BJ (cell line): ENCODE measurements around the gene FAM124A. TPM values are rescaled to one million over a fixed set of nuclear protein-coding genes. Genes with fewer than 3 reads are reported as not detected.

ENCODE experiments used
- CTCF ChIA-PET: fragments of 350-600 bp; formaldehyde crosslinking; extraction: SDS; loops from one replicate; lab custom pipeline; 2021; ENCODE audit warnings: antibody characterized with exemption, inconsistent platforms; lab: Yijun Ruan, JAX
- POLR2A ChIA-PET: fragments of 300-600 bp; sonication (Branson Sonifier 250); formaldehyde crosslinking; extraction: SDS; loops from one replicate; lab custom pipeline; 2021; ENCODE audit warnings: antibody characterized with exemption; lab: Charles Lee
- DNase-seq: peaks from one replicate; pipeline ENCODE4 v3.0.0-alpha.2; 2011; ENCODE audit warnings: low read depth
- H3K27me3 ChIP-seq: 2 replicates; pipeline ENCODE4 v1.6.0; 2011; ENCODE audit warnings: low read length; ENCODE audit not compliant: control insufficient read depth, insufficient read depth
- H3K36me3 ChIP-seq: 2 replicates; pipeline ENCODE4 v1.5.1; 2011; ENCODE audit warnings: low read length; ENCODE audit not compliant: control insufficient read depth, insufficient read depth
- H3K4me3 ChIP-seq: 2 replicates; pipeline ENCODE4 v1.5.1; 2011; ENCODE audit warnings: low read depth, mild to moderate bottlenecking, control low read depth, low read length
- polyA plus RNA-seq: library from polyadenylated mRNA; depleted of rRNA; stranded (reverse); fragments of >200 nt; gene quantifications from 2 replicates; pipeline ENCODE4 v1.2.3, GENCODE V29; 2011
- TF ChIP-seq, protein P1 (sequence below): IDR thresholded peaks from 2 replicates; pipeline ENCODE4 v1.5.1; 2011; ENCODE audit warnings: low read depth, mild to moderate bottlenecking, control low read depth, inconsistent platforms, low read length, moderate library complexity; ENCODE audit not compliant: insufficient read depth

FAM124A gene
- polyA plus RNA-seq, 1 experiment, result 0.02 TPM

DNA sequence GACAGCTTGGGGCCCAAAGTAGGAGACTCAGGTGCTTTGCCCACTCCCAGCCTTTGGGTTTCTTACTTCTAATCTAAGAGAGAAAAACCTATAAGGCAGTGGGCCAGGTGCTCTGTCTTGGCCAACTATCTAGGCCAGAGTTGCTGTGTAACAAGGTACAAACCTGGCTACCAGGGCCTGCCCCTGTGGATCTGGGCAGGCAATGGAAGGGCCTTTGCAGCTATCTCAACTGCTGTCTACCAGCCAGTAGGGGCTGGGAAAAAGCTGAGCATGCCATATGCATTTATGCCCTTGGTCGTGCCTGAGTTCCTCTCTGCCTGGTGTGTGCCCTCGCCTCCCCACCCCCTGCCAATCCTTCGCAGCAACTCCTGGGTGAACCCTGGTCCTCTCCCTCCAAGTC, 100.6 kb downstream of the FAM124A start:
- TF ChIP-seq, protein P1, sequence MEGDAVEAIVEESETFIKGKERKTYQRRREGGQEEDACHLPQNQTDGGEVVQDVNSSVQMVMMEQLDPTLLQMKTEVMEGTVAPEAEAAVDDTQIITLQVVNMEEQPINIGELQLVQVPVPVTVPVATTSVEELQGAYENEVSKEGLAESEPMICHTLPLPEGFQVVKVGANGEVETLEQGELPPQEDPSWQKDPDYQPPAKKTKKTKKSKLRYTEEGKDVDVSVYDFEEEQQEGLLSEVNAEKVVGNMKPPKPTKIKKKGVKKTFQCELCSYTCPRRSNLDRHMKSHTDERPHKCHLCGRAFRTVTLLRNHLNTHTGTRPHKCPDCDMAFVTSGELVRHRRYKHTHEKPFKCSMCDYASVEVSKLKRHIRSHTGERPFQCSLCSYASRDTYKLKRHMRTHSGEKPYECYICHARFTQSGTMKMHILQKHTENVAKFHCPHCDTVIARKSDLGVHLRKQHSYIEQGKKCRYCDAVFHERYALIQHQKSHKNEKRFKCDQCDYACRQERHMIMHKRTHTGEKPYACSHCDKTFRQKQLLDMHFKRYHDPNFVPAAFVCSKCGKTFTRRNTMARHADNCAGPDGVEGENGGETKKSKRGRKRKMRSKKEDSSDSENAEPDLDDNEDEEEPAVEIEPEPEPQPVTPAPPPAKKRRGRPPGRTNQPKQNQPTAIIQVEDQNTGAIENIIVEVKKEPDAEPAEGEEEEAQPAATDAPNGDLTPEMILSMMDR, result no peak
- Histone ChIP-seq H3K36me3 (no peaks in the 10 kb centered on the region), H3K4me3 (no peak overlapping the region), H3K27me3 (no peaks in the 10 kb centered on the region; the same call in 1 of the 2 replicates)
- no peak for DNase-seq
- ChIA-PET CTCF (interaction anchor here (1.9 kb wide), 1 partner anchor 35 kb away, joined by 5 read pairs; no protein-coding TSS in a partner anchor), POLR2A (no interaction called here)

DNA sequence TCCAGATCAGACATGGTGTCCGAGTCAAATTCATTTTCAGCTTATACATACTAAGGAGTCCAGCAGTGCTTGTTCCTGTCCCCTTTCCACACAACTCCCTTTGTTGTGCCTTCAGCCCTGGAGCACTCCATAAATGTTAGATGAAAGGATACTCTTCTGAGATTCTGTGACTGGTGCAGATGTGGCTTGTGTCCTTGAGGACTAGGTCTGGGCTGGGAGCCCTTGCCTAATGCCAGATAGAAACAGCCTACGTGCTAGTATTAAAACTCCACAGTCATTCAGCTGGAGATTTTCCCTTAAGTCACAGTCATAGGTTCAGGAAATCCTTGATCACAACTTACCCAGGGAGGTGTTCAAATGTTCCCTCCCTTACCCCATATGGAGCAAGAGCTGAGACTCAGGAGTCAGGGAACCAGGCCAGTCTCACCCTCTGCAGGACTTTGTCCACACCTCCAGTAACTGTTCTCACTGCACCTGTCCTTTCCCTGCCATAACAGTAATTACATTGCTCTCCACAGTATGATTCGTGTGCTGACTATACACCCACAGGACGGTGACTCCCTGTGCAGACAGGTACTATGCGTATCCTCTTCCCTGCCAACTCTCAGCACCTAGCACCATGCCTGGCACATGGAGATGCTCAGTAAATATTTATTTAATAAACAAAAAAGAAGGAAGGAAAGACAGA, 101.8 kb downstream of the FAM124A start:
- CTCF ChIA-PET, result interaction anchor here (1.9 kb wide), 1 partner anchor 36 kb away, joined by 5 read pairs; no protein-coding TSS in a partner anchor
- no peak for DNase-seq
- Histone ChIP-seq H3K4me3 (no peak overlapping the region), H3K36me3 (no peaks in the 10 kb centered on the region), H3K27me3 (no peaks in the 10 kb centered on the region; the same call in 1 of the 2 replicates)
- TF ChIP-seq, protein P1, result no peak
- POLR2A ChIA-PET, result no interaction called here

DNA sequence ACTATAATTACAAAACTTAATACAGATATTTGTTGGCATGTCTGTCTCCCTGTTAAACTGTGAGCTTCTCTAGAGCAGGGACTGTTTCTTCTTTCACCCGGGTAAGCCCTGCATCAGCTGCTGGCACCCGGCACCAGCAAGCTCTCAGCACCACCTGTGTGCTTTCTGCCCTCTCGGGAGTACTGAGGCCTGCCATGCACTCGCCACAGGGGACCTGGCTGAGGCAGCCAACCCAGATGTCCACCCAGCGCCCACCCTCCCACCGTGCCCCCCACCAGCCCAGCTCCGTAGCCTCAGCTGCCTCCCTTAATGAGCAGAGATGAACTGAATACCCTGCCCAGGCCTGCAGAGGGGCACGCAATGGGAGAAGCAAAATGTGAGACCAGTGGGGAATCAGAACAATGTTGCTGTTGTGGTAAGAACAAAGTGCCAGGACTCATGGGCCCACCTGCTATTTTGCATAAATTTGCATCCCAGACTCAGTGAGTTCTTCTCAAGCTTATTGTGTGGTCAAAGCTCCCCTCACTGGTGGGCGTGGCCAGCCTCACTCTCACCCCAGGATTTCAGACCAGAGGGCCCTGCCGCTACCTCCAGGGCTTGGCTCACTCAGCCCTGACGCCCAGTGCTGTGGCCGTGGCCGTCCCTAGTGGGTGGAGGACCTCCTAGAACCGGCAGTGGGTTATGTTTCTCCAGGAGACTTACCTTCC, 102.7 kb downstream of the FAM124A start:
- Histone ChIP-seq H3K4me3 (no peak overlapping the region), H3K36me3 (no peaks in the 10 kb centered on the region), H3K27me3 (no peaks in the 10 kb centered on the region; the same call in 1 of the 2 replicates)
- DNase-seq, result no peak
- TF ChIP-seq, protein P1, result no peak
- ChIA-PET POLR2A (no interaction called here), CTCF (no interaction called here)

DNA sequence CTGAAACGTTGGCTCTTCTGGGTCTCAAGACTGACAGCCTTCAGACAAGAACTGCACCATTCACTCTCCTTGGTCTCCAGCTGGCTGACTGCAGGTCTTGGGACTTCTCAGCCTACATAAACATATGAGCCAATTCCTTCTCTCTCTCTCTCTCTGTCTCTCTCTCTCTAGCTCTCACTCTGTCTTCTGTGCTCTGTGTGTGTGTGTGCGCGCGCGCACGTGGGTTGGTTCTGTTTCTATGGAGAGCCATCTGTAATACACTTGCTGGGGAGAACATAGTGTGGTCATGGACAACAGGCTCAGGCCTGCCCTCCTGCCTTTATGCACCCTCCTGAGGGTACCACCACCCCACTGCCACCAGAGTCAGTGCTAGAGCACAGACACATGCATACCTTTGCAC, 103.6 kb downstream of the FAM124A start:
- no peaks in the 10 kb centered on the region; the same call in none of the 2 replicates for H3K27me3 ChIP-seq
- TF ChIP-seq, protein P1, result no peak
- ChIA-PET CTCF (interaction anchor here (0.5 kb wide), 1 partner anchor 17 kb away, joined by 3 read pairs; no protein-coding TSS in a partner anchor), POLR2A (no interaction called here)
- H3K4me3 ChIP-seq, result no peak overlapping the region
- no peaks in the 10 kb centered on the region for H3K36me3 ChIP-seq
- DNase-seq, result no peak

DNA sequence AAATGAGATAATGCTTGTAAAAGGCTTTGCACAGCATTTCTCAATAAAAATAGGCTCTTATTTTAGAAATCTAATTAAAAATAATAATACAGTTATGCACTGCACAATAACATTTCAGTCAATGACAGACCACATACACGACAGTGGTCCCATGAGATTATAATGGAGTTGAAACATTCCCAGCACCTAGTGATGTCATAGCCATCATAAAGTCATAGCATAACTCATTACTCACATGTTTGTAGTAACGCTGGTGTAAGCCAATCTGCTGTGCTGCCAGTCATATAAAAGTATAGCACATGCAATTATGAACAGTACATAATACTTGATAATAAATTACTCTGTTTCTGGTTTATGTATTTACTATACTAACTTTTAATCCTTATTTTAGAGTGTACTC, 104.6 kb downstream of the FAM124A start:
- POLR2A ChIA-PET, result no interaction called here
- TF ChIP-seq, protein P1, result no peak
- CTCF ChIA-PET, result no interaction called here
- DNase-seq, result no peak
- no peaks in the 10 kb centered on the region; the same call in none of the 2 replicates for H3K27me3 ChIP-seq
- H3K36me3 ChIP-seq, result no peaks in the 10 kb centered on the region
- no peak overlapping the region for H3K4me3 ChIP-seq
